ENCODE data around the gene WDR5.

WDR5 gene

DNA sequence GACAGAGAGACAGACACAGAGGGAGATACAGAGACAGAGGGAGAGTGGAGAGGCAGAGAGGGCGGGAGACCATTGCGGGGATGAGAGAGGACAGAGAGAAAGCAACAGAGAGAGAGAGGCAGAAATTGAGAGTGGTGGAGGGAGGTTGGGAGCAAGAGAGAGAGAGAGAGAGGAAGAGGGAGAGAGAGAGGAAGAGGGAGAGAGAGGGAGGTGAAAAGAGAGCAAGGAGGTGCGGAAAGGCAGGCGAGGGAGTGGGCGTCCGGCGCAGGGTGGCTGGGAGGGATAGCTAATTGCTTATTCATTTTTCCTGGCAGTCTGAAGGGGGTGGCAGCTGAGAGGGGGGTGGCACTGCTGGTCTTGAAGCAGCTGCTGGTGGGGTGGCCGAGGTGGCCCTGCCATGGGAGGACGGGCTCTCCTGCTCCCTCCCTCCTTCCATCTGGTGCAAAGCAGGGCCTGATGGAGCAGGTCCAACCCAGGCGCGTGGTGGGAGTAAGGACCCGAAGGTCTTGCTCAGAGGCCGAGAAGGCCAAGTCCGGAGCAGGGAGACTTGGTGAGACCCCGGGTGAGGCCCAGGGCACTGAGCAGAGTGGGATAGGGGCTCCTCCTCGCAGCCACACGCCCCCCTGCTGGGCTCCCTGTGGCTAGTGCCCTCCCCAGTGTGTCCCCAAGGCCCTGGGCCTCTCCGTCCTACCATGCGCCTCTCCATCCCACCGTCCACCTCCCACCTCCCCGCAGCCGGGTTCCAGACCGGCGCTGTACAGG is 53.8 kb downstream of the WDR5 start:
- no peak for DNase-seq

DNA sequence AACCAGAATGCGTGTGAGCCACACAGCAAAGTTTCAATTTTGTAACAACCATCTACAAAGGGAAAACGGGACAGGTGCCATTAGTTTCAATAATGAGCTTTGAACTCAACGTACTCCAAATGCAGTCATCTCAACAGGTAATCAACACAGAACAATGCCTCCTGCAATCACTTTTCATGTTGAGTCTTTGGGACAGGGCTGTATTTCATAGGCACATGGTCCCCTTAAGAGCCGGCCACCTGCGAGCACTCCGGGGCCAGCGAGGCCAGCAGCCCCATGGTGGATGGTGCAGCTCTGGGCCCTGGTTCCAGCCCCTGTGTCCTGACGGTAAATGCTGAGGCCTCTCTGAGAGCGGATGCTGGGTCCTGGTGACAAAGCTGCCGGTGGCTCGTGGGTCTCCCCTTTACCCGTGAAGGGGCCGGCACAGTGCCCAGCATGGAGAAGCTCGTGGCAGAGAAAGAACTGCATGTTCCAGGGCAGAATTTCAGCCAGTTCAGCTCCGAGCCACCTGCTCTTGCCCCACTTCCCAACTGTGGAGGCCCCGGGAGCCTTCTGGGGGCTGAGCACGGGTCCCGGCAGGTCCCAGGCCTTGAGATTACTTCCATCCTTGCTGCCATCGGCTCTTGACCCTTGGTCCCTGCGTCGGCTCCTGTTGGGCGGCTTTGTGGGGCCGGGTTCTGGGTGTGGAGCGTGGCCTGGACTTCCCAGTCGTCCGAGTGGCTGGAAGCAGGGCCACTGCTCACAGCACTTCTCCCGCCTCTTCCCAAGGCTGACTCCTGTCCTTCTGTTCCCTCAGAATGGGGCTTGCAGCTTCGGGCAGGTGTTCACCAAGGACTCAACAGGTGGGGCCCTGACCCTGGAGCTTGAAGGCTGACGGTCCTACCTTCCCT is 54.6 kb downstream of the WDR5 start:
- DNase-seq, result no peak

- DNase-seq, result no peak
Measured at GRCh38 chr9:134191455-134192209, 55.8 kb downstream of the WDR5 start.

- no peak for DNase-seq
Measured at GRCh38 chr9:134192311-134192950, 56.5 kb downstream of the WDR5 start.

DNA sequence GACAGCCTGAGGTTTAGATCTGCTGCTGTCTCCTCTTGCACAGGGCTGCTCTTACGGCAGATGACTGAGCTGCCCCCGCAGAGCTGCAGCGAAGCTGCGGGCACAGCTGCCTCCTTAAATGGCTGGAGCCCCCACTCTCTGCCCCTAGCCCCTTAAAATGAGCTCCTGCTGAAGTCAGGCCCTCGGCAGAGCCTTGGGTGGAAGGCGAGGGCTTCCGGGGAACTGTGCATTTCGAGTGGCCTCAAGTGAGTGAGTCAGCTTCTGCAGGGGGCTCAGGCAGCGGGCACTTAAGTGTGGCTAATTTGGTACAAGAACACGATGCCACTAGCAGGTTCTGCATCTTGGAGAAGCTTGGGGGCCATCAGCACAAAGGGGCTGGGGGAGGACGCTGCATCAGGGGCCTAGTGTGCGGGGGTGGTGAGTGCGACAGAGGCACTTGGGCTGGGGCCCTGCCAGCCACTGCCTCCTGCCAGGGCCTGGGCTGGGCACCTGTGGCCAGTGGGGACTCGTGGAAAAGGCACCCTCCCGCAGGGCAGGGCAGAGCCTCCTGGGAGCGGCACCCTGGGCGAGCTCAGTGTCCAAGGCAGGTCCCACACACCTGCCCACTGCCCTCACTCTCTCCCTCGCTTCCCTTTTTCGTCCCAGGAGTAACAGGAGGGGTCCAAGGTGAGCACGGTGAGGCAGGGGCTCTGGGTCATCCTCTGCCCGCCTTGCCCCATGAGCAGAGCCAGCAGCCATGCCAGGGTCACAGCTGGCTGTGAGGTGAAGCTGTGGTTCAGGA is 57.3 kb downstream of the WDR5 start:
- no peak for DNase-seq

- DNase-seq, result no peak
Measured at GRCh38 chr9:134193912-134194535, 58.1 kb downstream of the WDR5 start.

DNA sequence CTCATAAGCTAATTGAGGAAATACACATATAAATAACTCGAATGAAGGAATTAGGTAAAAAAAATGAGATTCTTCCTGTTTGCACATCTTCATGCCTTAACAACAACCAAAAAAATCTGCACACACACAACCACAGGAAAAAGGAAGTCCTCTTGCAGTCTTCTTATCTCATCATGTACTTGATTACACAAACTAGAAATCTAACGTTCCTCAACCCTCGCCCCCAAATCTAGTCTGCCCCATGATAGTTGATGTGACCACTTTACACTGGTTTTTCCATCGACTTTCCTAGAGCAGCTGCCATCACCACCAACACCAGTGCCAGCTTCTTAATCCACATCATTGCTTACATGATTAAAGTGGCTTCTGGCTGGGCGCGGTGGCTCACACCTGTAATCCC is 59.7 kb downstream of the WDR5 start:
- DNase-seq, result no peak

- DNase-seq, result no peak
Measured at GRCh38 chr9:134196911-134197310, 61.0 kb downstream of the WDR5 start.

GRCh38 chr9:134198791-134199190 is 62.9 kb downstream of the WDR5 start:
- no peak for DNase-seq

DNA sequence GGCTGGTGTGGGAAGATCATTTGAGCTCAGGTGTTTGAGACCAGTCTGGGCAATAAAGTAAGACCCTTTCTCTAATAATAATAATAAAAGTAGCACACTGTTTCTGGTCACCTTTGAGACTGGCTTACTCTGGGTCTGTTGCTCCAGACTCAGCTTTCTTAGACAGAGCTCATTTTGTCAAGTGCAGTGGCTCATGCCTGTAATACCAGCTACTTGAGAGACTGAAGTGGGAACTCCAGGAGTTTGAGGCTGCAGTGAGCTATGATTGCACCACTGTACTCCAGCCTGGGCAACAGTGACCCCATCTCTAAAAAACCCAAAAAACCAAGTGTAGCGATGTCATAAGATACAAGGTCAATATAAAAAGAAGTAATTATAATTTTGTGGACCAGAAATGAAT is 64.8 kb downstream of the WDR5 start:
- no peak for DNase-seq

DNA sequence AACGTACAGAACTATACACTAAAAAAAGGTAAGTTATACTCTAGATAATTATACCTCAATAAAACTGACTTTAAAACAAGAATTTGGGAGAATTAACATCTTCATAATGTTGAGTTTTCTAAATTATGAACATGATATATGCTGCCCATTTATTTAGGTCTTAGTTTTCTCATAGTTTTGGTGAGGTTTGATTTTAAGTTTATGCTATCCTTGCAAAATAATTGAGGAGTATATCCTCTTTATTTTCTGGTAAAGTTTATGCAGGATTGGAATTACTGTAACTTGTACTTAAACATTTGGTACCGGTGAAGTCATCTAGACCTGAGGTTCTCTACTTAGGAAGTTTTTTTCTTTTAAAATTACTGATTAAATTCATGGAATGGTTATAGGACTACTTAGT is 67.3 kb downstream of the WDR5 start:
- no peak for DNase-seq

DNA sequence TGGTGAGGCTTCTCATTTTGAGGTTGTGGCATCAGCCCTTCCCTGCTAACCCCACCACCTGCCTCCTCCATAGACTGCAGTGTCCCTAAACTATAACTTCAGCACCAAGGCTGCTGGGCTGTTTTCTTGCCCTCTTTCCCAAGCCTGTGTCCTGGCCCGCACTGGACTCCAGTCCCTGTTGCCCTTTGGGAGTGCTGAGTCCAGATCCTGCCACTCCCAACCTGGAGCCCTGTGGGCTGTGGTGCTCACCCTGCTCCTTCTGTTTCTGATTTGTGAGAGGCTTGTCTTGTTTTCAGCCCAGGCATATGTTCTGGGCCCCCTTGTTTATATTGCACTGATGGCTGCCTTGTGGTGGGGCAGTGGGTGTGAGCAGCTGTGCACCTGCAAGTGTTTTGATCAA is 68.2 kb downstream of the WDR5 start:
- DNase-seq, result no peak

DNA sequence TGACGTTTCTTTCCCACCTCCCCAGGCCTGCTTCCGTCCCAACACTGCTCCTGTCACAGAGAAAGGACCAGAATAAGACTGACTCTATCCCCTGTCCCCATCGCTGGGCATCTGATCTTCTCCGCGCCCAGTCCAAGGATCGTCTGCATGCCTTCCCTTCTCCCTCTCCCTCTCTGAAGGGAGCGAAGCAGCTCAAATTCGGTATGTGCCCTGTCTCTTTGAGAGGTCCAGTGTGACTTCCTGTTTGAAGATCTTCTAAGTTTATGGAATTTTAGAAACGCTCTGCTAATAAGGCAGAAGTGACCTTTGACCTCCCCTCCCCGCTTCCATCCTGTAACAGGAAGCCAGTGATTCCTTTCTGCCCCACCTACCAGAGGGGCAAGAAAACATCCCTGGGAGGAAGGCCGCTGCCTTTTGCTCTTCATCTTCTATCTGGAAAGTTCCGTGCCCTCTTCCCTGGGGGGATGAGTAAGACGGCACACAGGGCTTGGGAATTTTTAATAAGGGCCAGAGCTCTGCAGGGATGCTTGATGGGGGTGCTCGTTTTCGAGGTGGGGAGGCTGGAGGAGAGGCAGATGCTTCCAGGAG is 69.2 kb downstream of the WDR5 start:
- DNase-seq, result no peak

GRCh38 chr9:134205672-134206310 is 69.9 kb downstream of the WDR5 start:
- DNase-seq, result peak; percentile 6 to 53

DNA sequence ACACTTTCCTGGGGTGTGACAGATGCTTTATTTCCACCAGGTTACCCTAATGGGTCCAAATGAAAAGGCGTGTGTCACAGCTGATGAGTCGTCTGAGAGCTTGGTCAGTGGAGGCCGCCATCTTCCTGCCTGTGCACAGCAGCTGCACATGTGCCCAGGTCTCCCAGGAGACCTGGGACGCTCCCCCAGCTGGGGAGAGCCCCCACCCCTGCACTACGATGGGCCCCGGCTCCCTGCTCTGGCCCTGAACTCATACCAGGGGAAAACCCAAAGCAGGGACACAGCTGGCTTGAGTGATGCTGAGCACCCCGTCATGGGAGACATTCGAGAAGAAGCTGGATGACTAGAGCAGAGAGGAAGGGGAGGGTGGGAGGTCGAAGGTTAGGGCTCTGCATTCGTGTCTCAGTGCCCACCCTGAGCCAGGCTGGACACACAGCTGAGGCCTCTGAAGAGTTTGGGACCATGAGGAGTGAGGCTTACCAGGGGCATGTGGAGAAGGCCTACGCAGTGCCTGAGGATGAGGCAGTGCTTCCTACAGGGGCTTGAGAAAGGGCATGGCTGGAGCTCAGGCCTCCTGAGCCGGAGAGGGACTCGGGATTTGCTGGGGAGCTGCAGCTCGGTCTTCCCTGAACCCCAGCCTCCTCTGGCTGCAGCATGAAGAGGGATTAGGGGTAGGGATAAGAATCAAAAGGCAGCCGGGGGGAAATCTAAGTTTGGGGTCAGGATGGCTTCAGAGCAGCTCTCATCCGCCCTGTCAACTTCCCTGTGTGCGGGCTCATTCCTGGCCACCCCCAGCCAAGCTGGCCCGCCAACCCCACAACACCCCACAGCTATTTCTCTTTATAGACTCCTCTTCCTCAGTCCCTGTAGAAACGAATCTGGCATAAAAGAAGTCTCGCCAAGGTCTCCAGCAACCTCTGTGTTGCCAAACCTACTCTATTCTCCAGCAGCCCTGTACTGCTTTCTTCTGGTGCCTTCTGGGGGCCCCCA is 70.7 kb downstream of the WDR5 start:
- no peak for DNase-seq

GRCh38 chr9:134208310-134208841 is 72.5 kb downstream of the WDR5 start:
- no peak for DNase-seq

DNA sequence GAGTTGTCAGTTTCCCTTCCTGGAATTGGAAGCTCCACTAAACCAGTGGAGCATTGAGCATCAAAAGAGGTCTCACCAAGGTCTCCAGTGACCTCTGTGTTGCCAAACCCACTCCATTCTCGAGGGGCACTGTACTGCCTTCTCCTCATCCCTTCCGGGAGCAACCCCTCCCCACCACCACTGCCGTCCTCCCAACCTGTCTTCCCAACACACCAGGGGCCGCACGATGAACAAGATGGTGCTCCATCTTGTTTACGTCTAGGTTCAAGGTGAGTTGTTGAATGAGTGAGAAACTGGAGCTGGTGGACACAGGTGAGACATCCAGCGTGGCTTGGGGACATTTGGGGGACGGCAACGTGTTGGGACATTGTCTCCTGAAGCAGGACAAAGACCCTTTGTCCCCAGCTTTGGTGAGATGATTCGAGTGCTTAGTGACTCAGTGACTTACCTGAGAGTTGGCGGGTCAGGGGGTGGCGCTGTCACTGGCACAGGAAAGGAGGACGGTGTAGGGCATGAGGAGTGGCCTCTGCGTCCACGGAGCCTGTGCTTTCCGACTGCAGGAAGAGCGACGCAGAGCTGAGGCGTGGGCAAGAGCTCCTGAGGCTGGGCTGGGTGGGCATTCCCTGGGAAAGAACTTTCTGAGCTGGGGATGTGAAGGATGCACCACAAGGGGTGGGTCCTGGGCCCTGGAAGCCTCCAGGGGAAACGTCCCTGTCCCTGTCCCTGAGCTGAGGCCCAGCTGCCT is 73.3 kb downstream of the WDR5 start:
- no peak for DNase-seq

All from NCI-H2081 (cell line).